Measurements from ENCODE around the gene PLAGL1.
A peak's percentile ranks its signal among the peaks of the same experiment; 100 is the strongest.

- TF ChIP-seq POLR2A (IDR thresholded peaks at IDR 0.05) (no peak), CTCF (IDR thresholded peaks at IDR 0.05) (peak in 3 of 6 experiments; percentile 11 to 36 (median 16))
These were observed 45.9 kb downstream of the PLAGL1 start for GRCh38 chr6:143961886-143962878.
